ENCODE results near the gene APLNR. TPM values are rescaled to one million over a fixed set of nuclear protein-coding genes. Genes with fewer than 3 reads are reported as not detected.
"Not testable (repeated sequence)": the region's sequence is repeated elsewhere in the genome, so short reads cannot be mapped to it uniquely, and the experiment has no call there.

APLNR gene
- not detected in 2 replicates for total RNA-seq (2014; rRNA removed; shearing (Covaris generic))
- polyA plus RNA-seq (2016; fragmentation: Nextera tagmentation; extraction: Ambion mirVana): 0.18 TPM in 1 of 2 replicates, not detected in the other

GRCh38 chr11:57237204-57237681 is at the start of gene APLNR:
Gene APLNR, minus strand, starts transcription at chr11:57237250. Its CDS starts 246 bp downstream, at chr11:57237004.
- 20 to 28% methylated on average over 5 to 6 of the region's 6 CpGs for WGBS, 2 experiments (ENCODE audit: low coverage in 1 of 2, low lambda C conversion rate in 2 of 2, missing lambda C conversion rate in 2 of 2)
- H3K4me2 ChIP-seq (ENCODE audit: unreplicated experiment): no peak within 1 kb of the TSS
- no peak within 1 kb of the TSS for H3K27ac ChIP-seq
- no peaks in the 10 kb centered on the region for H3K9me3 ChIP-seq (ENCODE audit: low read depth)
- H2AFZ ChIP-seq: no peak within 1 kb of the TSS
- no peaks in the 10 kb centered on the region for H4K20me1 ChIP-seq (ENCODE audit: insufficient read depth)
- H3F3A ChIP-seq (ENCODE audit: insufficient read depth): no peaks in the 10 kb centered on the region
- TF ChIP-seq EZH2phosphoT487 (IDR thresholded peaks at IDR 0.05; ENCODE audit: insufficient read depth, low read depth) (no peak), EZH2 (IDR thresholded peaks at IDR 0.05; ENCODE audit: insufficient read depth, poor library complexity, severe bottlenecking) (no peak)
- in situ Hi-C loops (cut with MboI): no loop called here
- no peaks in the 10 kb centered on the region for H3K9me2 ChIP-seq (ENCODE audit: insufficient read depth)
- H3K9ac ChIP-seq: no peak within 1 kb of the TSS
- H3K4me1 ChIP-seq (ENCODE audit: insufficient read depth): no peaks in the 10 kb centered on the region
- no peak for DNase-seq
- H3K4me3 ChIP-seq: no peak within 1 kb of the TSS
- H3K36me3 ChIP-seq (ENCODE audit: low read depth): no peaks in the 10 kb centered on the region
- no peaks in the 10 kb centered on the region for H3K79me2 ChIP-seq (ENCODE audit: insufficient read depth)
- peaks cover 23% of the 10 kb centered on the region for H3K27me3 ChIP-seq (replicated peaks; ENCODE audit: insufficient read depth)

- in situ Hi-C loops (cut with MboI): no loop called here
- Histone ChIP-seq H3K27me3 (replicated peaks; ENCODE audit: insufficient read depth) (no peaks in the 10 kb centered on the region), H3K36me3 (ENCODE audit: low read depth) (no peaks in the 10 kb centered on the region), H3F3A (ENCODE audit: insufficient read depth) (peaks cover 52% of the 10 kb centered on the region), H2AFZ (no peak overlapping the region), H3K79me2 (ENCODE audit: insufficient read depth) (no peaks in the 10 kb centered on the region), H3K27ac (peak overlapping the region; percentile 29), H3K4me2 (ENCODE audit: unreplicated experiment) (no peak overlapping the region), H3K4me1 (ENCODE audit: insufficient read depth) (peaks cover 51% of the 10 kb centered on the region), H3K9ac (no peak overlapping the region), H3K4me3 (no peak overlapping the region), H3K9me3 (ENCODE audit: low read depth) (no peaks in the 10 kb centered on the region), H4K20me1 (ENCODE audit: insufficient read depth) (no peaks in the 10 kb centered on the region), H3K9me2 (ENCODE audit: insufficient read depth) (no peaks in the 10 kb centered on the region)
- TF ChIP-seq EZH2 (IDR thresholded peaks at IDR 0.05; ENCODE audit: insufficient read depth, poor library complexity, severe bottlenecking): no peak
- no peak for TF ChIP-seq EZH2phosphoT487 (IDR thresholded peaks at IDR 0.05; ENCODE audit: insufficient read depth, low read depth)
- WGBS, 2 experiments (ENCODE audit: low coverage in 1 of 2, low lambda C conversion rate in 2 of 2, missing lambda C conversion rate in 2 of 2): 50 to 58% methylated on average over 2 of the region's 2 CpGs
- no peak for DNase-seq
Observed at GRCh38 chr11:57283231-57283990, 46.4 kb upstream of the APLNR start.

GRCh38 chr11:57281546-57281945 is 44.5 kb upstream of the APLNR start:
- H2AFZ ChIP-seq; H4K20me1 ChIP-seq (ENCODE audit: insufficient read depth); DNase-seq; H3K9me2 ChIP-seq (ENCODE audit: insufficient read depth); H3K4me3 ChIP-seq; in situ Hi-C loops (cut with MboI); H3K4me2 ChIP-seq (ENCODE audit: unreplicated experiment); H3K79me2 ChIP-seq (ENCODE audit: insufficient read depth); H3K27ac ChIP-seq; H3K36me3 ChIP-seq (ENCODE audit: low read depth); H3K9me3 ChIP-seq (ENCODE audit: low read depth); H3K9ac ChIP-seq; H3K27me3 ChIP-seq (replicated peaks; ENCODE audit: insufficient read depth): not testable (repeated sequence)
- Histone ChIP-seq H3F3A (ENCODE audit: insufficient read depth) (peaks cover 57% of the 10 kb centered on the region), H3K4me1 (ENCODE audit: insufficient read depth) (peaks cover 62% of the 10 kb centered on the region)
- 75 to 83% methylated on average over 6 of the region's 6 CpGs for WGBS, 2 experiments (ENCODE audit: low coverage in 1 of 2, low lambda C conversion rate in 2 of 2, missing lambda C conversion rate in 2 of 2)

DNA sequence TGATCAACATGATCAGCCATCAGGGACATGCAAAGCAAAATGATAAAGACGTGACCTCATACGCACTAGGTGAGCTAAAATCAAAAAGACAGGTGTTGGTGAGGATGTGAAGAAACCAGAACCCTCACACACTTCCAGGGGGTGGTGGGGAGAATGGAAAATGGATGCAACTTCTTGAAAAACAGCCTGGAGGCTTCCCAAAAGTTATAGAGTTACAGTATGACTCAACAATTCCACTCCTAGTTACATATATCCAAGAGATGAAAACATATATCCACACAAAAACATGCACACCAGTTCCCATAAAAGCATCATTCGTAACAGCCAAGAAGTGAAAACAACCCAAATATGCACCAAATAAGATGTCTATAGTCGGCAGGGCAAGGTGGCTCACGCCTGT is 42.1 kb upstream of the APLNR start:
- Histone ChIP-seq H3K4me3 (no peak overlapping the region), H3K4me2 (ENCODE audit: unreplicated experiment) (peak overlapping the region; percentile 17), H3K9me3 (ENCODE audit: low read depth) (no peaks in the 10 kb centered on the region), H3K9me2 (ENCODE audit: insufficient read depth) (no peaks in the 10 kb centered on the region), H3K36me3 (ENCODE audit: low read depth) (no peaks in the 10 kb centered on the region), H2AFZ (peak overlapping the region; percentile 82; the same call in 1 of the 2 replicates), H3K9ac (peak overlapping the region; percentile 67), H3K27ac (peak overlapping the region; percentile 94), H3K27me3 (replicated peaks; ENCODE audit: insufficient read depth) (no peaks in the 10 kb centered on the region), H4K20me1 (ENCODE audit: insufficient read depth) (no peaks in the 10 kb centered on the region), H3K4me1 (ENCODE audit: insufficient read depth) (peaks cover 67% of the 10 kb centered on the region), H3K79me2 (ENCODE audit: insufficient read depth) (no peaks in the 10 kb centered on the region), H3F3A (ENCODE audit: insufficient read depth) (peaks cover 50% of the 10 kb centered on the region)
- 50 to 54% methylated on average over 5 of the region's 5 CpGs for WGBS, 2 experiments (ENCODE audit: low coverage in 1 of 2, low lambda C conversion rate in 2 of 2, missing lambda C conversion rate in 2 of 2)
- TF ChIP-seq EZH2phosphoT487 (IDR thresholded peaks at IDR 0.05; ENCODE audit: insufficient read depth, low read depth) (no peak), EZH2 (IDR thresholded peaks at IDR 0.05; ENCODE audit: insufficient read depth, poor library complexity, severe bottlenecking) (no peak)
- in situ Hi-C loops (cut with MboI): no loop called here
- DNase-seq: peak; percentile 85
